ENCODE results near the gene KIF21B. TPM values are rescaled to one million over a fixed set of nuclear protein-coding genes. Genes with fewer than 3 reads are reported as not detected.

KIF21B gene
- total RNA-seq, 1 experiment from 2014 or later: 0.66 TPM

DNA sequence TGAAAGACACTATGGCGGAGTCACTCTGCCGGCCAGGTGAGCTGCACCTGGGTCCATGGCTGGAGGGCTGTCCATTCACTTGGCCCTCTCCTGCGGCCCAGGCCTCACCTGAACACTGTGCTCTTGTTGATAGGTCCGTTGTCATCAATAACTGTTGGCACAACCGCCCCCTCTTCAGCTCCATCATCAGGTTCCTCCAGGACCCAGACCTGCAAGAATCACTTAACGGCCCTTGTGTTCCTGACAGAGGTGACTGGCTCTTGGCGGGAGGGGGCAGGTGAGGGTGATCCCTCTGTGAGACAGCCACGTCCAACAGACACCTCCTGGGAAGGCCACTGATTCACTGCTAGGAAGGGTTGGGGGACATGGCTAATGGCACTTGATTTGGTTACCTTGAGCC lies 73.9 kb downstream of the KIF21B start:
- no peak overlapping the region for H3K4me2 ChIP-seq (ENCODE audit: low read length)
- TF ChIP-seq, protein P1, sequence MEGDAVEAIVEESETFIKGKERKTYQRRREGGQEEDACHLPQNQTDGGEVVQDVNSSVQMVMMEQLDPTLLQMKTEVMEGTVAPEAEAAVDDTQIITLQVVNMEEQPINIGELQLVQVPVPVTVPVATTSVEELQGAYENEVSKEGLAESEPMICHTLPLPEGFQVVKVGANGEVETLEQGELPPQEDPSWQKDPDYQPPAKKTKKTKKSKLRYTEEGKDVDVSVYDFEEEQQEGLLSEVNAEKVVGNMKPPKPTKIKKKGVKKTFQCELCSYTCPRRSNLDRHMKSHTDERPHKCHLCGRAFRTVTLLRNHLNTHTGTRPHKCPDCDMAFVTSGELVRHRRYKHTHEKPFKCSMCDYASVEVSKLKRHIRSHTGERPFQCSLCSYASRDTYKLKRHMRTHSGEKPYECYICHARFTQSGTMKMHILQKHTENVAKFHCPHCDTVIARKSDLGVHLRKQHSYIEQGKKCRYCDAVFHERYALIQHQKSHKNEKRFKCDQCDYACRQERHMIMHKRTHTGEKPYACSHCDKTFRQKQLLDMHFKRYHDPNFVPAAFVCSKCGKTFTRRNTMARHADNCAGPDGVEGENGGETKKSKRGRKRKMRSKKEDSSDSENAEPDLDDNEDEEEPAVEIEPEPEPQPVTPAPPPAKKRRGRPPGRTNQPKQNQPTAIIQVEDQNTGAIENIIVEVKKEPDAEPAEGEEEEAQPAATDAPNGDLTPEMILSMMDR (conservative IDR thresholded peaks at IDR 0.05; ENCODE audit: low read depth, low read length): no peak
- no peak for TF ChIP-seq EZH2phosphoT487 (IDR thresholded peaks at IDR 0.05; ENCODE audit: borderline replicate concordance, low read length)
- no peak for TF ChIP-seq EZH2 (IDR thresholded peaks at IDR 0.05; ENCODE audit: low read length, unreplicated experiment)
- peaks cover 8% of the 10 kb centered on the region for H3K9me3 ChIP-seq (ENCODE audit: low read length)
- ChIA-PET POLR2A (ENCODE audit: unreplicated experiment) (no interaction called here), CTCF (no interaction called here)
- H3K27ac ChIP-seq (ENCODE audit: low read length): no peak overlapping the region
- intact Hi-C loops (cut with micrococcal nuclease): no loop called here
- H3K9ac ChIP-seq (ENCODE audit: low read length): no peak overlapping the region
- no peak overlapping the region for H3K4me3 ChIP-seq (ENCODE audit: low read length)
- ATAC-seq: no peak
- H3F3A ChIP-seq (ENCODE audit: low read length, unreplicated experiment): no peaks in the 10 kb centered on the region
- no peaks in the 10 kb centered on the region for H4K20me1 ChIP-seq (ENCODE audit: low read length)
- H2AFZ ChIP-seq (ENCODE audit: low read length): no peak overlapping the region
- H3K36me3 ChIP-seq (ENCODE audit: low read depth, low read length): no peaks in the 10 kb centered on the region
- peaks cover 40% of the 10 kb centered on the region for H3K27me3 ChIP-seq (ENCODE audit: low read length)
- BruUV-seq (replicated peaks): no TSS peak
- DNase-seq: no peak
- H3K4me1 ChIP-seq (ENCODE audit: insufficient read depth, low read length): no peaks in the 10 kb centered on the region
- H3K79me2 ChIP-seq (ENCODE audit: low read length): no peaks in the 10 kb centered on the region
- no peaks in the 10 kb centered on the region for H3K9me2 ChIP-seq (replicated peaks; ENCODE audit: low read length)

DNA sequence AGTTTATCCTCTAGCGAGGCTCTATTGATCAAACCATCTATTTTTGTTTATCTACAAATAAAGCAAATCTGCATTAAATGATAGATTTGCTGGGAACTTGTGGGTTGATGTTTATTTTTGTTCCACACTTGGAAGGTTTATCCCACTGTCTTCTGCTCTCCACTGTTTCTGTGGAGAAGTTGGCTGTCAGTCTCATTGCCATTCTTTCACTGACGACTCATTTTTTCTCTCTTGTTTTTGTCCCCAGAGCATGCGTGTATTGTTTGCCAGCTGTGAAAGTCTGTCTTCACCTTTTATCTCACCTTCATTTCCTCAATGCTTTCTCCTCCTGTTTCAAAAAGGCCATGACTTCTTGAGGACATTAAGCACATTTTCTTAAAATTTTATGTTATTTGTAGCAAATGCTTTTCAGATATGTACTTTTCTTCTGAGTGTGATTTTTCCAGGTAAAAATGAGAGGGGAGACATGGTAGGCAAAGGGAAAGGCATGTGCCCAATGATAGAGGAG lies 76.4 kb downstream of the KIF21B start:
- no peaks in the 10 kb centered on the region for H3K4me1 ChIP-seq (ENCODE audit: insufficient read depth, low read length)
- H3K36me3 ChIP-seq (ENCODE audit: low read depth, low read length): no peaks in the 10 kb centered on the region
- H3K9me3 ChIP-seq (ENCODE audit: low read length): peaks cover 8% of the 10 kb centered on the region
- CTCF ChIA-PET: no interaction called here
- TF ChIP-seq EZH2phosphoT487 (IDR thresholded peaks at IDR 0.05; ENCODE audit: borderline replicate concordance, low read length) (no peak), EZH2 (IDR thresholded peaks at IDR 0.05; ENCODE audit: low read length, unreplicated experiment) (no peak)
- TF ChIP-seq, protein P1 (conservative IDR thresholded peaks at IDR 0.05; ENCODE audit: low read depth, low read length): no peak
- no peak overlapping the region for H2AFZ ChIP-seq (ENCODE audit: low read length)
- no peak overlapping the region for H3K9ac ChIP-seq (ENCODE audit: low read length)
- H3K27me3 ChIP-seq (ENCODE audit: low read length): peaks cover 32% of the 10 kb centered on the region
- H3K79me2 ChIP-seq (ENCODE audit: low read length): no peaks in the 10 kb centered on the region
- POLR2A ChIA-PET (ENCODE audit: unreplicated experiment): no interaction called here
- H3K9me2 ChIP-seq (replicated peaks; ENCODE audit: low read length): no peaks in the 10 kb centered on the region
- no peak for DNase-seq
- H3F3A ChIP-seq (ENCODE audit: low read length, unreplicated experiment): no peaks in the 10 kb centered on the region
- no peaks in the 10 kb centered on the region for H4K20me1 ChIP-seq (ENCODE audit: low read length)
- BruUV-seq (replicated peaks): no TSS peak
- H3K4me3 ChIP-seq (ENCODE audit: low read length): no peak overlapping the region
- no peak overlapping the region for H3K27ac ChIP-seq (ENCODE audit: low read length)
- no peak for ATAC-seq
- intact Hi-C loops (cut with micrococcal nuclease): no loop called here
- no peak overlapping the region for H3K4me2 ChIP-seq (ENCODE audit: low read length)

DNA sequence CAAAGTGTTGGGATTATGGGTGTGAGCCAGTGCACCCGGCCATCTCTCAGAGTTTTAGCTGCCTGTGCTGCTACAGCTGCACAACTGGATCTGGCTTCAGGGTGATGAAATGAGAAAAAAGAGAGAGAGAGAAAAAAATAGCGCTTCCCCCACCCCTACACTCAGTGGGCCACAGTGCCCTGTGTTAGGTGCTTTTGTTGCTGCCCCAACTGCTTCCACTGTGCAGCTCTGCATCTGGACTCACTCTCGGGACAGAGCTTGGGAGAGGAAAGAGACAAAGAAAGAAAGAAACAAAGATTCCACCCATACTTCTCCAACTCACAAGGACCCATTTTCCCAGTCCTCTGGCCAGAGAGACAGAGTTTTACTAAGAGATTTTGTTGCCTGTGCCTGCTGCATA lies 78.4 kb downstream of the KIF21B start:
- no peaks in the 10 kb centered on the region for H3K36me3 ChIP-seq (ENCODE audit: low read depth, low read length)
- ATAC-seq (no peak), DNase-seq (no peak)
- TF ChIP-seq EZH2phosphoT487 (IDR thresholded peaks at IDR 0.05; ENCODE audit: borderline replicate concordance, low read length) (no peak), EZH2 (IDR thresholded peaks at IDR 0.05; ENCODE audit: low read length, unreplicated experiment) (no peak)
- TF ChIP-seq, protein P1 (conservative IDR thresholded peaks at IDR 0.05; ENCODE audit: low read depth, low read length): no peak
- no peak overlapping the region for H3K4me3 ChIP-seq (ENCODE audit: low read length)
- H3K79me2 ChIP-seq (ENCODE audit: low read length): no peaks in the 10 kb centered on the region
- H3K4me1 ChIP-seq (ENCODE audit: insufficient read depth, low read length): no peaks in the 10 kb centered on the region
- ChIA-PET CTCF (interaction anchor here (0.6 kb wide), 1 partner anchor 18 kb away, joined by 3 read pairs; no protein-coding TSS in a partner anchor), POLR2A (ENCODE audit: unreplicated experiment) (no interaction called here)
- H3K9me2 ChIP-seq (replicated peaks; ENCODE audit: low read length): no peaks in the 10 kb centered on the region
- peaks cover 45% of the 10 kb centered on the region; the same call in 1 of the 2 replicates for H3K27me3 ChIP-seq (ENCODE audit: low read length)
- H3K4me2 ChIP-seq (ENCODE audit: low read length): no peak overlapping the region
- peaks cover 8% of the 10 kb centered on the region for H3K9me3 ChIP-seq (ENCODE audit: low read length)
- H4K20me1 ChIP-seq (ENCODE audit: low read length): no peaks in the 10 kb centered on the region
- BruUV-seq (replicated peaks): no TSS peak
- H3F3A ChIP-seq (ENCODE audit: low read length, unreplicated experiment): no peaks in the 10 kb centered on the region
- H2AFZ ChIP-seq (ENCODE audit: low read length): no peak overlapping the region
- H3K9ac ChIP-seq (ENCODE audit: low read length): no peak overlapping the region
- no peak overlapping the region for H3K27ac ChIP-seq (ENCODE audit: low read length)
- intact Hi-C loops (cut with micrococcal nuclease): no loop called here

Measured in PC-3 (cell line).